Peyer's patch (tissue), 4 donors: ENCODE measurements around the gene RHOG.

Source experiments
- CTCF ChIP-seq, 6 experiments: fragments of 450-650 bp in 4 of 6; fragments of 200-600 bp in 2 of 6; sonication (generic) in 1 of 6; IDR thresholded peaks; one replicate each; pipeline ENCODE4 v1.5.1; 2017 to 2019; ENCODE audit warnings: antibody characterized with exemption in 6 of 6, mild to moderate bottlenecking in 3 of 6, moderate library complexity in 1 of 6
- POLR2A ChIP-seq, 2 donors: fragments of 450-650 bp; IDR thresholded peaks; one replicate each; pipeline ENCODE4 v1.5.1; 2017; ENCODE audit warnings: antibody characterized with exemption in 2 of 2, mild to moderate bottlenecking in 2 of 2, moderate library complexity in 2 of 2

GRCh38 chr11:3853545-3853842 is 12.7 kb upstream of the RHOG start:
- TF ChIP-seq CTCF (IDR thresholded peaks at IDR 0.05) (no peak), POLR2A (IDR thresholded peaks at IDR 0.05) (no peak)
